Upper lobe of right lung (tissue), 1 donor: Measurements from ENCODE around the gene ZNF80. TPM values are rescaled to one million over a fixed set of nuclear protein-coding genes. Genes with fewer than 3 reads are reported as not detected.

Experiments
- ATAC-seq: fragments of 200-7000 bp; cut with Tn5 transposase; one replicate; pipeline ENCODE4 v1.9.1; 2020; ENCODE audit warnings: mild to moderate bottlenecking, moderate library complexity
- DNase-seq: peaks from one replicate; pipeline ENCODE4 v3.0.0-alpha.2; 2020
- H3K27ac ChIP-seq: fragments of 200-600 bp; one replicate; pipeline ENCODE4 v1.8.0; 2022
- H3K27me3 ChIP-seq: fragments of 200-600 bp; one replicate; pipeline ENCODE4 v1.8.0; 2022; ENCODE audit warnings: mild to moderate bottlenecking
- H3K36me3 ChIP-seq: fragments of 200-600 bp; one replicate; pipeline ENCODE4 v1.8.0; 2022
- H3K4me1 ChIP-seq: fragments of 200-600 bp; one replicate; pipeline ENCODE4 v1.8.0; 2022
- H3K4me3 ChIP-seq: fragments of 200-600 bp; one replicate; pipeline ENCODE4 v1.8.0; 2022; ENCODE audit warnings: mild to moderate bottlenecking
- H3K9me3 ChIP-seq: fragments of 200-600 bp; one replicate; pipeline ENCODE4 v1.8.0; 2022
- intact Hi-C: fragments of 100-400 bp; cut with DNase I; formaldehyde crosslinking; loops from one replicate; pipeline ENCODE4 v1.11.0; 2022
- total RNA-seq: library from RNA; stranded (reverse); fragmentation: NEBNext Ultra II Directional; extraction: Animal tissue kit (Norgen Biotek cat#: 25700); gene quantifications from one replicate; pipeline ENCODE4 v1.2.1, GENCODE V29; 2021
- TF ChIP-seq, protein P1 (sequence below): fragments of 200-600 bp; IDR thresholded peaks from one replicate; pipeline ENCODE4 v1.8.0; 2022; ENCODE audit warnings: antibody characterized with exemption
- donor health status: DM: no; HTN: yes; CAD: no; lungs with severe emphysema.

Gene ZNF80
- total RNA-seq, 1 donor from 2014 or later = not detected

DNA sequence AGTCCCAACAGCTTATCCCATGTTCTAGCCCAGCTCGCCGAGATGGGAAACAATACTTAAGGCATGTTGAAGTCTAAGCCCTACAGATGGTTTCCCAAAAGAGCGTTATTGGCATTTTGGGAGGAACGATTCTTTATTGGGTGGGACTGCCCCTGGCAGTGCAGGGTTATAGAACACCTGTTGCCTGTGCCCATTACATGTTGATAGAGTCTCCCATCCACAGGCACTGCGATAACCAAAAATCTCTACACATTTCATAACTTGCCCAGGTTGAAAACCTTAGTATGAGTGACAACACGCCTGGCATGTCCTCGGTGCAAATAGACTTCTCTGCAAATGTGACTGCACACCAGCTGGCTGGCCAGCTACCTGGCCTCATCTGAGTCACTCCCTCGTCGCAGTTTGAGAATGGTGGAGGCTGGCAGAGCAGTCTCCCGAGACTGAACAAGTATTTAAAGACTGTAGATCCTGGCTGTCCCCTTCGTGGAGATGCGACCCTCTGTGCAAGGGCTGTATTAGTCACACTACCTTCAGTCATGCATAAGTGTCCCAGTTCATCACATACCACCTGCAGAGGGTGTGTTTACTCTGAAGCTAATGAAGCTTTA, 18.7 kb downstream of the ZNF80 start:
- peaks cover 4% of the 10 kb centered on the region for H3K27me3 ChIP-seq
- no peaks in the 10 kb centered on the region for H3K36me3 ChIP-seq
- no peak overlapping the region for H3K4me3 ChIP-seq
- H3K4me1 ChIP-seq = no peaks in the 10 kb centered on the region
- H3K27ac ChIP-seq = no peak overlapping the region
- TF ChIP-seq, protein P1, sequence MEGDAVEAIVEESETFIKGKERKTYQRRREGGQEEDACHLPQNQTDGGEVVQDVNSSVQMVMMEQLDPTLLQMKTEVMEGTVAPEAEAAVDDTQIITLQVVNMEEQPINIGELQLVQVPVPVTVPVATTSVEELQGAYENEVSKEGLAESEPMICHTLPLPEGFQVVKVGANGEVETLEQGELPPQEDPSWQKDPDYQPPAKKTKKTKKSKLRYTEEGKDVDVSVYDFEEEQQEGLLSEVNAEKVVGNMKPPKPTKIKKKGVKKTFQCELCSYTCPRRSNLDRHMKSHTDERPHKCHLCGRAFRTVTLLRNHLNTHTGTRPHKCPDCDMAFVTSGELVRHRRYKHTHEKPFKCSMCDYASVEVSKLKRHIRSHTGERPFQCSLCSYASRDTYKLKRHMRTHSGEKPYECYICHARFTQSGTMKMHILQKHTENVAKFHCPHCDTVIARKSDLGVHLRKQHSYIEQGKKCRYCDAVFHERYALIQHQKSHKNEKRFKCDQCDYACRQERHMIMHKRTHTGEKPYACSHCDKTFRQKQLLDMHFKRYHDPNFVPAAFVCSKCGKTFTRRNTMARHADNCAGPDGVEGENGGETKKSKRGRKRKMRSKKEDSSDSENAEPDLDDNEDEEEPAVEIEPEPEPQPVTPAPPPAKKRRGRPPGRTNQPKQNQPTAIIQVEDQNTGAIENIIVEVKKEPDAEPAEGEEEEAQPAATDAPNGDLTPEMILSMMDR = no peak
- H3K9me3 ChIP-seq = no peaks in the 10 kb centered on the region
- DNase-seq (no peak), ATAC-seq (no peak)
- intact Hi-C loops = no loop called here

DNA sequence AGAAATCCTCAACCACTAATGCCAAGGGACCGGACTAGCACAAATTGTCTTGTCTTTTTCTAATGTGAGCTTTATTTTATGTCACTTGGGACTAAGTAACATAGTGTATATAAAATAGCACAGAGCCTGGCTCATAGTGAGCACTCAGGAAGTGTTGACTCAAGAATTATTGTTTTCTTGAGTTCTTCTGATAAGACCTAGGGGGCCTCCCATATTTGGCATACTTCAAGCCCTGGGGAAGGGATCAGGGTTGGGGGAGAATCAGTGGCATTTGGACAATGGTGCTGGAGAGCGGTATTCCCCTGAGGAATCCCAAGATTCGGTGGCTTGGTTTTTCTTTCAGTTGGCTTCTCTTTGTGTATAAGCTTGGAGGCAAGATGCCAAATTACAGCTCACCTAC, 19.4 kb downstream of the ZNF80 start:
- intact Hi-C loops = no loop called here

DNA sequence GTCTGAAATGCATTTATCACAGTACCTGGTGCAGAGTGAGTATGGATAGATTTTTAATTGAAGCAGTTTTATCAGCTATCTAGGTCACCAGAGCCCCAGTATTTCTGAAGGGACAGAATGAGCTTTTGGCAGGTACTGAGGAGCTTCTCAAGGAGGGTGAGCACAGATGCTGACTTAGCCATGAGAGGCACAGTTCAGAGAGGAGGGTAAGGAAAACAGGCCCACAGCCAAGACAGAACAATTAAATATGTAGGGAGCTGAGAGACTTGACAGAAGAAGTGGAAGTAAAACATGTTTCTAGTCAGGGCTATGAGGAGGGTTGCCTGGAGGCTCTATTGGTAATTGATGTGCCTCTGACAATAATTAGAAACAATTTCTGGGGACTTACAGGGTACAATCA, 20.1 kb downstream of the ZNF80 start:
- Histone ChIP-seq H3K27me3 (peaks cover 4% of the 10 kb centered on the region), H3K9me3 (no peaks in the 10 kb centered on the region), H3K4me3 (no peak overlapping the region), H3K27ac (no peak overlapping the region), H3K4me1 (peaks cover 11% of the 10 kb centered on the region), H3K36me3 (no peaks in the 10 kb centered on the region)
- ATAC-seq (no peak), DNase-seq (no peak)
- TF ChIP-seq, protein P1 = no peak
- intact Hi-C loops = no loop called here

More for the DNA sequence above, 19.4 kb downstream of the ZNF80 start:
- TF ChIP-seq, protein P1 = no peak
- DNase-seq = no peak
- H3K4me3 ChIP-seq = no peak overlapping the region
- ATAC-seq = no peak
- peaks cover 4% of the 10 kb centered on the region for H3K27me3 ChIP-seq
- H3K27ac ChIP-seq = no peak overlapping the region
- H3K9me3 ChIP-seq = no peaks in the 10 kb centered on the region
- H3K4me1 ChIP-seq = peaks cover 6% of the 10 kb centered on the region
- H3K36me3 ChIP-seq = no peaks in the 10 kb centered on the region

DNA sequence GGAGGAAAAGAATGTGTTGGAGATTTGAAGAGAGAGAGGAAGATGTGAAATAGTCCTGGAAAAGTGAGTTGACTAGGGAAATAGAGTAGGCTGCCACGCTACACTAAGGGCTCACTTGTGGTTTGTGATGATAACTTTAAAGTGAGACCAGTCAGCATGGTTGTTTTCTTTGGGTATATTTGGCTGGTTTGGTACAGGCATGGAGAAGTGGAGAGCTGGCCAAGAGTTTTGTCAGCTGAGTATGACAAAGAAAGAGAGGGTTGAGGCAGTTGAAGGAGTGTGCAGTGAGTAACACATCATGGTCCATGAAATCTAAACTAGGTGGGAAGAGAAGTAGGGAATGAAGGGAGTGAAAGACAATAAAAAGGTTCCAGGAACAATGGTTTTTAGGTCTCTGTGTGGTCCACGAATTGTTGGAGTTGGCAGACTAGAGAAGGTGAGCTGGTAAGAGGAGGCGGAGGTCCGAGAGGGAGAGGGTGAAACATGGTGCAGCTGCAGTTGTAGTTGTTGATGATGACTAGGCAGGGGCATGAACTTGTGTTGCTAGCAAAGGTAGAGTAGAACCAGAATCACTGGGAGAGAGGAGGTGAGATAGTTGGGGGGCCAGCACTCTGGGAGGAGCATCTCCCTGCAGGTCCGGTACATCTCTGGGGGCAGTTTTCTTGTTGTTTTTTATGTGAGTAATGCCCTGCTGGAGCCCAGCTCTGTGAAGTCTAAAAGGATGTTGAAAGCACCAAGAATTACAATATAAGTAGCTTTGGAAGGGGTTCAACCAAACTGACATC, 21.0 kb downstream of the ZNF80 start:
- peaks cover 4% of the 10 kb centered on the region for H3K27me3 ChIP-seq
- intact Hi-C loops = no loop called here
- H3K27ac ChIP-seq = no peak overlapping the region
- H3K4me1 ChIP-seq = peaks cover 11% of the 10 kb centered on the region
- ATAC-seq (no peak), DNase-seq (no peak)
- H3K4me3 ChIP-seq = no peak overlapping the region
- no peaks in the 10 kb centered on the region for H3K36me3 ChIP-seq
- TF ChIP-seq, protein P1 = no peak
- H3K9me3 ChIP-seq = no peaks in the 10 kb centered on the region

DNA sequence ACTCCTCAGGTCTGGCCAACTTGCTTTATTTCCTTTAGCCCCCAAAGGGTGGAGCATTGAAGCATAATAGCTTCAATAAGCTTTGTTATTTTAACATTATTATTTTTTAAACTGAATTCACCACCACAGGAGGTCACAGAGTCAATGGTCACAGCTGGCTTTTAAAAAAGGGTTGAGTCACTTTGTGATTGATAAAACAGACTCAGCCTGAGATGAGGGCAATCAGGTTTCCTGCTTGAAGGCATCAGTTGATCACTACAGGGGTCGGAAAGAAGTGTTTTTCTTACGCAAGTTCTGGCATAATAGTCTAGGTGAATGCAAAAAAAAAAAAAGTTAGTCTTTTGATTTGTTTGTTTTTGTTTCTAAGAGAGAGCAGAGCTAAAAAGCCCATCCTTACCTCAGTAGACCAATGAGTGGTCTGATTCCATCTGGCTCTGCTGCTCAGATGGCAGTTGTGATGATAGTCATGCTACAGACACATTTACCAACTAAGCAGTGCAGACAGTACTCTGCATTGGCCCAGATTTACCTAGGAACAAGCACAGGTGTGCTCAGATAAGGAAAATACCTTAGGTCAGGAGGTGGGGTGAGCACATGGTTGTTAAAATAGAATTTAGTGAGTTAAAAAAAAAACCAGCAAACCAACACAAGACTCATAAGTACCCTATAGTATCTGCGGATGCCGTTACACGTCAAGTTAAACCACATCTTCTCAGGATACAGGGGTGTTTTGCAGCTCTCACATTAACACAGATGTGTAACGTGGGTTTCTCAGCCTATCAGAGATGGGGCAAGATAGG, 22.6 kb downstream of the ZNF80 start:
- intact Hi-C loops = no loop called here
- no peaks in the 10 kb centered on the region for H3K36me3 ChIP-seq
- H3K27ac ChIP-seq = peak overlapping the region; percentile 71
- H3K4me1 ChIP-seq = peaks cover 11% of the 10 kb centered on the region
- DNase-seq = no peak
- peaks cover 4% of the 10 kb centered on the region for H3K27me3 ChIP-seq
- ATAC-seq = peak; percentile 53
- TF ChIP-seq, protein P1 = no peak
- H3K4me3 ChIP-seq = peak overlapping the region; percentile 30
- no peaks in the 10 kb centered on the region for H3K9me3 ChIP-seq
